PFSK-1 (cell line): ENCODE measurements around the gene SDS. TPM values are rescaled to one million over a fixed set of nuclear protein-coding genes. Genes with fewer than 3 reads are reported as not detected.

Experiments
- FOXP2 ChIP-seq: optimal IDR thresholded peaks from 2 replicates; pipeline ENCODE3; 2011; ENCODE audit warnings: borderline replicate concordance, control low read depth, inconsistent platforms; ENCODE audit not compliant: insufficient read depth; ENCODE audit errors: extremely low read length, extremely low read depth
- POLR2AphosphoS5 ChIP-seq: IDR thresholded peaks from 2 replicates; pipeline ENCODE4 v1.6.1; 2012; ENCODE audit warnings: low read depth, mild to moderate bottlenecking, control low read depth, low read length, moderate library complexity
- SIN3A ChIP-seq: IDR thresholded peaks from 2 replicates; pipeline ENCODE4 v1.6.1; 2012; ENCODE audit warnings: mild to moderate bottlenecking, low read length, moderate library complexity, borderline replicate concordance; ENCODE audit not compliant: insufficient read depth
- TAF1 ChIP-seq: IDR thresholded peaks from 2 replicates; pipeline ENCODE4 v1.6.1; 2012; ENCODE audit warnings: low read length, control low read depth, borderline replicate concordance; ENCODE audit not compliant: insufficient read depth
- polyA plus RNA-seq: library from polyadenylated mRNA; unstranded; fragments of >200 nt; gene quantifications from one replicate; pipeline ENCODE4 v1.2.1, GENCODE V29; 2012; ENCODE audit warnings: low read depth, missing spikeins; ENCODE audit not compliant: insufficient read length
- TF ChIP-seq, protein P1 (sequence below), 2 experiments: IDR thresholded peaks; 2 replicates each; pipeline versions ENCODE4 v1.6.1 to v1.8.0; 2011 to 2012; ENCODE audit warnings: low read depth in 2 of 2, low read length in 2 of 2, control low read depth in 1 of 2, inconsistent platforms in 1 of 2, mild to moderate bottlenecking in 1 of 2, moderate library complexity in 1 of 2; ENCODE audit not compliant: insufficient read depth in 1 of 2

The SDS gene, protein sequence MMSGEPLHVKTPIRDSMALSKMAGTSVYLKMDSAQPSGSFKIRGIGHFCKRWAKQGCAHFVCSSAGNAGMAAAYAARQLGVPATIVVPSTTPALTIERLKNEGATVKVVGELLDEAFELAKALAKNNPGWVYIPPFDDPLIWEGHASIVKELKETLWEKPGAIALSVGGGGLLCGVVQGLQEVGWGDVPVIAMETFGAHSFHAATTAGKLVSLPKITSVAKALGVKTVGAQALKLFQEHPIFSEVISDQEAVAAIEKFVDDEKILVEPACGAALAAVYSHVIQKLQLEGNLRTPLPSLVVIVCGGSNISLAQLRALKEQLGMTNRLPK
- 1.3 TPM for polyA plus RNA-seq

DNA sequence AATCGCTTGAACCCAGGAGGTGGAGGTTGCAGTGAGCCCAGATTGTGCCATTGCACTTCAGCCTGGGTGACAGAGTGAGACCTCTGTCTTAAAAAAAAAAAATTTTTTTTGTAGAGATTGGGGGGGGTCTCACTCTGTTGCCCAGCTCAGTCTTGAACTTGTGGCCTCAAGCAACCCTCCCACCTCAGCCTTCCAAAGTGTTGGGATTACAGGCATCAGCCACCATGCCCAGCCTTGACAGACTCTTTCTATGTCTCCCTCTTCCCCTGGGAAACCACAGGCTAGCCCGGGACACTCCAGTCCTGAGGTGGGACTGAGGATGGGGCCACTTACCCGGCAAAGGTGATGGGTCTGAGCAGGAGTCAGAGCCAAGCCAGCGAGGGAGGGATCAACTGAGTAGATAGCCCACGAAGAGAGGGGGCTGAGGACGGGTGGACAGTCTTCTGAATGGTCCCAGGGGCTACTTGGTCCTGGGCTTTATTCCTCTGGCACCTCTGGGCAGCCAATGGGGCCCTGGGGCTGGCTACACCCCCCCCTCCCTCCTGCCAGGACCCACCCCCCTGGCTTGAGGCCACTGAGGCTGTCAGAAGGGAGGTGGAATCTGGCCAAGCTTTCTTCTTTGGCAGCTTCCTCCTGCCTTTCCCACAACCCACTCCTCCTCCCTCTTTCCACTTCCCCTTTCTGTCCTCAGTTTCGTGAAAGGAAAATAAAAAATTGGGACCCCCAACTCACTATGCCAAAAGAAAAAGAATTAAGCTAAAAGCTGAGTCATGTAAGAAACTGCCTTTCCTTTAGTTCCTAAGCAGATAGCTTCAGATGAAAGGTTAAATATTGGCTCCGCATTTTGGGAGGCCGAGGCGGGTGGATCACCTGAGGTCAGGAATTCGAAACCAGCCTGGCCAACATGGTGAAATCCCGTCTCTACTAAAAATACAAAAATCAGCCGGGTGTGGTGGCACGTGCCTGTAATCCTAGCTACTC lies at the start of gene SDS:
Gene SDS (minus strand): TSS at position 453 of the 981 bp plus-strand sequence. CDS start 4,179 bp downstream, outside the sequence.
- TF ChIP-seq, protein P1, sequence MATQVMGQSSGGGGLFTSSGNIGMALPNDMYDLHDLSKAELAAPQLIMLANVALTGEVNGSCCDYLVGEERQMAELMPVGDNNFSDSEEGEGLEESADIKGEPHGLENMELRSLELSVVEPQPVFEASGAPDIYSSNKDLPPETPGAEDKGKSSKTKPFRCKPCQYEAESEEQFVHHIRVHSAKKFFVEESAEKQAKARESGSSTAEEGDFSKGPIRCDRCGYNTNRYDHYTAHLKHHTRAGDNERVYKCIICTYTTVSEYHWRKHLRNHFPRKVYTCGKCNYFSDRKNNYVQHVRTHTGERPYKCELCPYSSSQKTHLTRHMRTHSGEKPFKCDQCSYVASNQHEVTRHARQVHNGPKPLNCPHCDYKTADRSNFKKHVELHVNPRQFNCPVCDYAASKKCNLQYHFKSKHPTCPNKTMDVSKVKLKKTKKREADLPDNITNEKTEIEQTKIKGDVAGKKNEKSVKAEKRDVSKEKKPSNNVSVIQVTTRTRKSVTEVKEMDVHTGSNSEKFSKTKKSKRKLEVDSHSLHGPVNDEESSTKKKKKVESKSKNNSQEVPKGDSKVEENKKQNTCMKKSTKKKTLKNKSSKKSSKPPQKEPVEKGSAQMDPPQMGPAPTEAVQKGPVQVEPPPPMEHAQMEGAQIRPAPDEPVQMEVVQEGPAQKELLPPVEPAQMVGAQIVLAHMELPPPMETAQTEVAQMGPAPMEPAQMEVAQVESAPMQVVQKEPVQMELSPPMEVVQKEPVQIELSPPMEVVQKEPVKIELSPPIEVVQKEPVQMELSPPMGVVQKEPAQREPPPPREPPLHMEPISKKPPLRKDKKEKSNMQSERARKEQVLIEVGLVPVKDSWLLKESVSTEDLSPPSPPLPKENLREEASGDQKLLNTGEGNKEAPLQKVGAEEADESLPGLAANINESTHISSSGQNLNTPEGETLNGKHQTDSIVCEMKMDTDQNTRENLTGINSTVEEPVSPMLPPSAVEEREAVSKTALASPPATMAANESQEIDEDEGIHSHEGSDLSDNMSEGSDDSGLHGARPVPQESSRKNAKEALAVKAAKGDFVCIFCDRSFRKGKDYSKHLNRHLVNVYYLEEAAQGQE (IDR thresholded peaks at IDR 0.05; ENCODE audit: insufficient read depth in 1 of 2, low read depth in 2 of 2, low read length in 2 of 2), result no peak
- TF ChIP-seq POLR2AphosphoS5 (no peak), SIN3A (no peak), FOXP2 (no peak), TAF1 (no peak)

DNA sequence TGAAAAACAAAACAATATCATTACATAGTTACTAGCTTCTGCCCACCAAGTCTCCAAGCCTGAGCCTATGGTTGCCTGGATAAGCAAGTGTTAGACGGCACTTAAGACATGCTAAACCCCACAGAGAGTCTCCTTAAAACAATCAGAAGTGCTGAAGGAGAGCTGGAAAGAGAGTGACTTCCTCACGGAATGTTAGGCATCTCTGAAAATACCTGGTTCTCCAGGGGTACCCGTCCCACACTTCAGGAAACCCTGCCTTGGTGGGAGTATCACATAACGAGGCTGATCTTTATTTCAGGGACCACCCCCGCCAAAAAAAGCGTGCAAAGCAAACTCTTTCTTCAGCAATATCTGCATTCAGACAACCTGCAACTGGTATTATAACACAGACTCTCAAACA lies 49.6 kb upstream of the SDS start:
- TF ChIP-seq POLR2AphosphoS5 (no peak), FOXP2 (no peak), SIN3A (no peak), TAF1 (no peak)
- TF ChIP-seq, protein P1 (IDR thresholded peaks at IDR 0.05; ENCODE audit: insufficient read depth in 1 of 2, low read depth in 2 of 2, low read length in 2 of 2), result no peak

DNA sequence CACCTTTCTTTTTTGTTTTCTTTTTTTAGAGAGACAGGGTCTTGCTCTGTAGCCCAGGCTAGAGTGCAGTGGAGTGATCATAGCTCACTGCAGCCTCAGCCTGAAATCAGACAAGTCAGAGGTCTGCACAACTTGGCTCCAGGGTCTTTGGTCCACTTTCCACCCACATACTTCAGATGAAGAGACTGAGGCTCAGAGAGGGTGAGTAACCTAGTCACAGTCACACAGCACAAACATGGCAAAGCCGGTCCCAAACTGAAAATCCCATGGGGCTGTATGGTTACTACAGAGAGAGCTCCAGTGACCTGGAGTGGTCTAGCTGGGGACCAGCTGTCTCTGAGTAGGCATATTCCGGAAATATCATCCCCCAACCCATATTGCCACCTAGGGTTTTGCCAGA lies 48.8 kb upstream of the SDS start:
- no peak for TF ChIP-seq SIN3A
- no peak for TF ChIP-seq TAF1
- no peak for TF ChIP-seq FOXP2
- TF ChIP-seq POLR2AphosphoS5, result no peak

DNA sequence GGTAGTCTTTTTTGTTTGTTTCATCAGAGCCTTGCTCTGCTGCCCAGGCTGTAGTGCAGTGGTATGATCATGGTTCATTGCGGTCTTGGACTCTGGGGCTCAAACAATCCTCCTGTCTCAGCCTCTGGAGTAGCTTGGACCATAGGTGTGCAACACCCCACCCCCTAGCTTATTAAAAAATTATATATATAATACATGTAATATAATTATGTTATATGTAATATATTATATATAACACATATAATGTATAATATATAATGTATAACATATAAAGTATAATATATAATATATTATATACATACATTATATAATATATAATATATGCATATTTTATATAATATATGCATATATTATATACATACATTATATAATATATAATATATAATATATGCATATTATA lies 46.2 kb upstream of the SDS start:
- TF ChIP-seq POLR2AphosphoS5 (no peak), FOXP2 (no peak), SIN3A (no peak), TAF1 (no peak)
- TF ChIP-seq, protein P1 (IDR thresholded peaks at IDR 0.05; ENCODE audit: insufficient read depth in 1 of 2, low read depth in 2 of 2, low read length in 2 of 2), result no peak

DNA sequence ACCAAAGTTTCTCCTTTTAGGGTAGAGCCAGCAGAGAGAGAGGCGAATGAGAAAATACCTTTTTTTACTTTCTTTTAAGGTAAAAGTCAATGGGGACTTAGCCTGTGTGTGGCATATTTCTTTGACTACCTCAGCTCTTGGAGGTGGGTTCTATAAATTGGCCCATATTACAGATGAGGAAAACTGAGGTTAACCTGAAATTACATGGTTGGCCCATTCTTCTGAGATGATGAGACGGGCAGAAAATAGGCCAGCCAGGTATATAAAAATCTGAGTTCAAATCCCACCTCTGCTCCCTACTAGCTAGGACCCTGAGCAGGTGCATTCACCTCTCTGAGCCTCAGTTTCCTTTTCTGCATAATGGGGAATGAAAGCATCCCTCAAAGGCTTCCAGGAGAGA lies 45.6 kb upstream of the SDS start:
- no peak for TF ChIP-seq POLR2AphosphoS5
- no peak for TF ChIP-seq FOXP2
- no peak for TF ChIP-seq SIN3A
